K562 (cell line): ENCODE measurements around the gene MERTK.

Experiments used
- ARID4B ChIP-seq: sonication (generic); formaldehyde crosslinking; IDR thresholded peaks from 2 replicates; pipeline ENCODE4 v1.8.0; 2022; ENCODE audit warnings: mild to moderate bottlenecking, missing genetic modification reagents
- CC2D1A ChIP-seq: fragments of 450-650 bp; IDR thresholded peaks from 2 replicates; pipeline ENCODE4 v1.6.1; 2017; ENCODE audit warnings: mild to moderate bottlenecking
- CTCF ChIP-seq, 3 experiments: IDR thresholded peaks in 2 of 3; conservative IDR thresholded peaks in 1 of 3; 2 replicates each; pipeline ENCODE4 v1.5.1; 2011 to 2012; ENCODE audit warnings: low read length in 3 of 3, mild to moderate bottlenecking in 3 of 3, control low read depth in 2 of 3, improper control_type of control experiment in 1 of 3, inconsistent platforms in 1 of 3, low read depth in 1 of 3, mixed read lengths in 1 of 3, moderate library complexity in 1 of 3; ENCODE audit not compliant: insufficient read depth in 2 of 3
- MAFG ChIP-seq: fragments of 450-650 bp; conservative IDR thresholded peaks from 2 replicates; pipeline ENCODE4 v1.6.1; 2016; ENCODE audit warnings: missing genetic modification characterization, missing compliant biosample characterization
- ZNF512 ChIP-seq: IDR thresholded peaks from 2 replicates; pipeline ENCODE4 v1.6.1; 2016; ENCODE audit warnings: missing genetic modification characterization, missing compliant biosample characterization
- ZZZ3 ChIP-seq: fragments of 450-650 bp; IDR thresholded peaks from 2 replicates; pipeline ENCODE4 v1.6.1; 2016; ENCODE audit warnings: antibody characterized with exemption, mild to moderate bottlenecking, moderate library complexity

GRCh38 chr2:112023707-112024106, 125.3 kb downstream of the MERTK start:
- no peak for TF ChIP-seq ARID4B (CRISPR knock-in tag)
- TF ChIP-seq ZZZ3: no peak
- no peak for TF ChIP-seq ZNF512 (tag)
- TF ChIP-seq MAFG (tag): no peak
- TF ChIP-seq CC2D1A: no peak
- no peak for TF ChIP-seq CTCF (IDR thresholded peaks at IDR 0.05 in 2 of 3, conservative IDR thresholded peaks at IDR 0.05 in 1 of 3; ENCODE audit: insufficient read depth in 2 of 3, low read depth in 1 of 3, low read length in 3 of 3)
